Mesendoderm (in vitro differentiated cells): ENCODE results near the gene SSR3.
"Not testable (repeated sequence)": the region's sequence is repeated elsewhere in the genome, so short reads cannot be mapped to it uniquely, and the experiment has no call there.

Experiments
- DNase-seq: peaks from one replicate; pipeline ENCODE4 v3.0.0; 2013
- H2AK5ac ChIP-seq: 2 replicates; pipeline ENCODE4 v1.6.1; 2013; ENCODE audit warnings: low read length, inconsistent platforms
- H2BK120ac ChIP-seq: 2 replicates; pipeline ENCODE4 v1.6.1; 2013; ENCODE audit warnings: low read depth, mild to moderate bottlenecking, low read length, moderate library complexity, mixed read lengths
- H2BK15ac ChIP-seq: replicated peaks from 2 replicates; pipeline ENCODE4 v1.6.1; 2013; ENCODE audit warnings: low read depth, mild to moderate bottlenecking, moderate library complexity
- H2BK5ac ChIP-seq: 2 replicates; pipeline ENCODE4 v1.6.1; 2013; ENCODE audit warnings: low read length, inconsistent platforms
- H3K18ac ChIP-seq: 2 replicates; pipeline ENCODE4 v1.6.1; 2013; ENCODE audit warnings: mild to moderate bottlenecking, low read length, mixed read lengths
- H3K23ac ChIP-seq: one replicate; pipeline ENCODE4 v1.6.1; 2013; ENCODE audit warnings: low read length
- H3K27ac ChIP-seq: 2 replicates; pipeline ENCODE4 v1.5.1; 2013; ENCODE audit warnings: low read depth, mild to moderate bottlenecking, inconsistent platforms, low read length, moderate library complexity
- H3K27me3 ChIP-seq: 2 replicates; pipeline ENCODE4 v1.6.1; 2013; ENCODE audit warnings: low read length, control low read depth, mild to moderate bottlenecking, inconsistent platforms; ENCODE audit not compliant: insufficient read depth, poor library complexity
- H3K36me3 ChIP-seq: 2 replicates; pipeline ENCODE4 v1.6.1; 2013; ENCODE audit warnings: low read length, inconsistent platforms; ENCODE audit not compliant: control insufficient read depth, insufficient read depth
- H3K4ac ChIP-seq: one replicate; pipeline ENCODE4 v1.6.1; 2013; ENCODE audit warnings: low read depth, mild to moderate bottlenecking, low read length, moderate library complexity
- H3K4me1 ChIP-seq: 2 replicates; pipeline ENCODE4 v1.6.1; 2013; ENCODE audit warnings: low read depth, low read length, inconsistent platforms; ENCODE audit not compliant: control insufficient read depth
- H3K4me2 ChIP-seq: 2 replicates; pipeline ENCODE4 v1.6.1; 2013; ENCODE audit warnings: low read length
- H3K4me3 ChIP-seq: 2 replicates; pipeline ENCODE4 v1.5.1; 2013; ENCODE audit warnings: mild to moderate bottlenecking, low read length
- H3K56ac ChIP-seq: one replicate; pipeline ENCODE4 v1.6.1; 2013; ENCODE audit warnings: low read length
- H3K79me1 ChIP-seq: 2 replicates; pipeline ENCODE4 v1.6.1; 2013; ENCODE audit warnings: low read length, inconsistent platforms
- H3K79me2 ChIP-seq: 2 replicates; pipeline ENCODE4 v1.6.1; 2013; ENCODE audit warnings: mild to moderate bottlenecking, low read length; ENCODE audit not compliant: control insufficient read depth, insufficient read depth
- H3K9ac ChIP-seq: 2 replicates; pipeline ENCODE4 v1.6.1; 2013; ENCODE audit warnings: low read length, inconsistent platforms
- H4K5ac ChIP-seq: one replicate; pipeline ENCODE4 v1.6.1; 2013; ENCODE audit warnings: low read length
- H4K8ac ChIP-seq: one replicate; pipeline ENCODE4 v1.6.1; 2013; ENCODE audit warnings: low read depth, mild to moderate bottlenecking, control low read depth, low read length, moderate library complexity
- WGBS: extraction: QIAGEN DNeasy Blood & Tissue Kit; methylation state at CpG from one replicate; pipeline ENCODE4 v1.1.7; 2013; ENCODE audit warnings: low lambda C conversion rate, missing lambda C conversion rate; ENCODE audit not compliant: insufficient coverage; ENCODE audit errors: extremely low coverage; 5-methylcytosine and 5-hydroxymethylcytosine counted together

SSR3 gene

DNA sequence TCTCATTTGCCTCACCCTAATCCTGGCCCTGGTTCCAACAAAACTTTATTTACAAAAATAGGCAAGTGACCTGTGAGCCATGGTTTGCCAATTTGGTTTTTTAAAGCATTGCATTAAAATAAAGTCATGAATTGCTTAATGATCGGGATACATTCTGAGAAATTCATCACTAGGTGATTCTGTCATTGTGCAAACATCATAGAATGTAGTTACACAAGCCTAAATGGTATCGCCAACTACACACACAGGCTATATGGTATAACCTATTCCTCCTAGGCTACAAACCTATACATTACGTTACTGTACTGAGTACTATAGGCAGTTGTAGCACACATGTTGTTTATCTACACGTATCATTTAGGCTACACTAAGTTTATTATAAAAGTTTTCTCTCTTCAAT, 45.9 kb upstream of the SSR3 start:
- H3K4me2 ChIP-seq: no peak overlapping the region
- no peak overlapping the region for H3K4ac ChIP-seq
- DNase-seq: no peak
- H3K9ac ChIP-seq: no peak overlapping the region
- H3K79me1 ChIP-seq: no peaks in the 10 kb centered on the region
- H3K27ac ChIP-seq: no peak overlapping the region
- no peak overlapping the region for H3K23ac ChIP-seq
- no peak overlapping the region for H3K4me3 ChIP-seq
- no peak overlapping the region for H3K18ac ChIP-seq
- H3K27me3 ChIP-seq: no peaks in the 10 kb centered on the region
- no peak overlapping the region for H4K8ac ChIP-seq
- no peak overlapping the region for H2BK5ac ChIP-seq
- H3K56ac ChIP-seq: no peak overlapping the region
- no peak overlapping the region for H2BK120ac ChIP-seq
- no peaks in the 10 kb centered on the region for H3K79me2 ChIP-seq
- H3K36me3 ChIP-seq: no peaks in the 10 kb centered on the region
- H4K5ac ChIP-seq: no peak overlapping the region
- H2AK5ac ChIP-seq: no peak overlapping the region
- no CpG with 5 or more reads among the region's 4 CpGs for WGBS
- H3K4me1 ChIP-seq: peaks cover 6% of the 10 kb centered on the region
- H2BK15ac ChIP-seq: no peak overlapping the region

- no peak overlapping the region for H3K4ac ChIP-seq
- no peaks in the 10 kb centered on the region for H3K27me3 ChIP-seq
- DNase-seq: peak; percentile 54
- WGBS: no CpG with 5 or more reads among the region's 9 CpGs
- peak overlapping the region; percentile 44 for H3K9ac ChIP-seq
- no peaks in the 10 kb centered on the region for H3K79me1 ChIP-seq
- no peak overlapping the region for H3K18ac ChIP-seq
- H4K5ac ChIP-seq: no peak overlapping the region
- H2BK15ac ChIP-seq: no peak overlapping the region
- no peak overlapping the region for H3K56ac ChIP-seq
- no peak overlapping the region for H3K4me2 ChIP-seq
- H3K23ac ChIP-seq: no peak overlapping the region
- no peak overlapping the region for H2BK120ac ChIP-seq
- no peak overlapping the region for H4K8ac ChIP-seq
- no peak overlapping the region for H2AK5ac ChIP-seq
- no peaks in the 10 kb centered on the region for H3K79me2 ChIP-seq
- H2BK5ac ChIP-seq: no peak overlapping the region
- H3K27ac ChIP-seq: no peak overlapping the region
- no peaks in the 10 kb centered on the region for H3K36me3 ChIP-seq
- H3K4me3 ChIP-seq: no peak overlapping the region
- peaks cover 6% of the 10 kb centered on the region for H3K4me1 ChIP-seq
Measured at GRCh38 chr3:156599089-156599874, 44.4 kb upstream of the SSR3 start.

- Histone ChIP-seq H3K79me2 (no peaks in the 10 kb centered on the region), H4K8ac (no peak overlapping the region), H3K18ac (no peak overlapping the region), H3K4me1 (peaks cover 6% of the 10 kb centered on the region), H3K56ac (no peak overlapping the region), H3K9ac (no peak overlapping the region), H3K27me3 (no peaks in the 10 kb centered on the region), H2AK5ac (no peak overlapping the region), H3K4me2 (no peak overlapping the region), H3K27ac (no peak overlapping the region), H3K4ac (no peak overlapping the region), H3K79me1 (no peaks in the 10 kb centered on the region), H3K4me3 (no peak overlapping the region), H3K23ac (no peak overlapping the region), H3K36me3 (no peaks in the 10 kb centered on the region), H2BK5ac (no peak overlapping the region), H4K5ac (no peak overlapping the region), H2BK120ac (no peak overlapping the region), H2BK15ac (no peak overlapping the region)
- no peak for DNase-seq
- no CpG with 5 or more reads among the region's 6 CpGs for WGBS
Measured at GRCh38 chr3:156598413-156598812, 43.5 kb upstream of the SSR3 start.

- H2BK5ac ChIP-seq: no peak overlapping the region
- H3K23ac ChIP-seq: no peak overlapping the region
- H2BK15ac ChIP-seq: no peak overlapping the region
- no peak overlapping the region for H2AK5ac ChIP-seq
- WGBS: no CpG with 5 or more reads among the region's 7 CpGs
- H3K79me2 ChIP-seq: no peaks in the 10 kb centered on the region
- H2BK120ac ChIP-seq: no peak overlapping the region
- no peaks in the 10 kb centered on the region for H3K79me1 ChIP-seq
- H3K4me1 ChIP-seq: peaks cover 3% of the 10 kb centered on the region
- no peak overlapping the region for H3K9ac ChIP-seq
- H3K4ac ChIP-seq: no peak overlapping the region
- H4K5ac ChIP-seq: no peak overlapping the region
- H4K8ac ChIP-seq: no peak overlapping the region
- no peaks in the 10 kb centered on the region for H3K36me3 ChIP-seq
- DNase-seq: no peak
- no peak overlapping the region for H3K27ac ChIP-seq
- H3K4me2 ChIP-seq: no peak overlapping the region
- H3K18ac ChIP-seq: no peak overlapping the region
- no peak overlapping the region for H3K56ac ChIP-seq
- H3K4me3 ChIP-seq: no peak overlapping the region
- no peaks in the 10 kb centered on the region for H3K27me3 ChIP-seq
Measured at GRCh38 chr3:156594219-156594683, 39.3 kb upstream of the SSR3 start.

DNA sequence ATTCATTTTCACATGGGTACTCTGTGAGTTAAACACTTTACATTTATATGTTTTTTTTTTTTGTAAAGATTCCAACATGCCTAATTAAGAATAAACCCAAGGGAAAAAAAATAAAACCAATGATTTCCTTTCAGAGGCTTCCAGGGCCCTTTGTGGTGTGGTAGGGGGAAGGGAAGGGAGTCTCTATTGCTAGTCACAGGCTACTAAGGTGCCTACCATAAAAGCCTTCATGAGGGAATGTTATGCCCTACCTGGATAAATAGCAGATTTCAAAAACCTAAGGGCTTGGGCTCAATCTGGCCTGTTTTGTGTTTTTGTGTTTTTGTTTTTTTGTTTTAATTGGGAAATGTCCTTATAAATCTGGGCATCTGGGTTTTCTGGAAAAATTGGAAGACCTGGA, 38.9 kb upstream of the SSR3 start:
- no peak overlapping the region for H3K9ac ChIP-seq
- no peak overlapping the region for H3K4ac ChIP-seq
- H3K4me2 ChIP-seq: no peak overlapping the region
- H2BK15ac ChIP-seq: no peak overlapping the region
- H3K4me3 ChIP-seq: no peak overlapping the region
- H3K23ac ChIP-seq: no peak overlapping the region
- no peak overlapping the region for H2BK120ac ChIP-seq
- H3K79me2 ChIP-seq: no peaks in the 10 kb centered on the region
- no peak overlapping the region for H3K18ac ChIP-seq
- no peaks in the 10 kb centered on the region for H3K79me1 ChIP-seq
- no peak overlapping the region for H4K5ac ChIP-seq
- no peak overlapping the region for H3K56ac ChIP-seq
- H2BK5ac ChIP-seq: no peak overlapping the region
- no peak overlapping the region for H2AK5ac ChIP-seq
- H3K36me3 ChIP-seq: no peaks in the 10 kb centered on the region
- no peak overlapping the region for H4K8ac ChIP-seq
- H3K27me3 ChIP-seq: no peaks in the 10 kb centered on the region
- no peak for DNase-seq
- no peaks in the 10 kb centered on the region for H3K4me1 ChIP-seq
- H3K27ac ChIP-seq: no peak overlapping the region

GRCh38 chr3:156589806-156590205, 34.9 kb upstream of the SSR3 start:
- H3K79me1 ChIP-seq, H2BK15ac ChIP-seq: not testable (repeated sequence)

More at GRCh38 chr3:156589806-156590205, 34.9 kb upstream of the SSR3 start:
- H2AK5ac ChIP-seq, H3K79me2 ChIP-seq, H2BK120ac ChIP-seq, H4K5ac ChIP-seq, H3K23ac ChIP-seq, DNase-seq, H3K27ac ChIP-seq, H3K4me3 ChIP-seq, H3K9ac ChIP-seq, H3K4me1 ChIP-seq, H4K8ac ChIP-seq, H3K18ac ChIP-seq, H3K4ac ChIP-seq, H3K56ac ChIP-seq, H2BK5ac ChIP-seq, H3K36me3 ChIP-seq, H3K4me2 ChIP-seq, H3K27me3 ChIP-seq: not testable (repeated sequence)
- no CpG with 5 or more reads among the region's 5 CpGs for WGBS
